Lower leg skin (tissue), 4 donors: ENCODE results near the gene FOXL3. TPM values are rescaled to one million over a fixed set of nuclear protein-coding genes. Genes with fewer than 3 reads are reported as not detected.

Experiments used
- DNase-seq, 2 donors: peaks; one replicate each; pipeline ENCODE4 v3.0.0-alpha.2; 2019; ENCODE audit warnings: low spot score in 2 of 2
- H3K4me3 ChIP-seq: fragments of 200-600 bp; sonication (generic); 2 replicates; pipeline ENCODE4 v1.5.1; 2017; ENCODE audit warnings: mild to moderate bottlenecking, low read depth; ENCODE audit not compliant: poor library complexity, severe bottlenecking
- POLR2A ChIP-seq, 2 donors: fragments of 450-650 bp; IDR thresholded peaks; one replicate each; pipeline ENCODE4 v1.6.1; 2016 to 2017; ENCODE audit warnings: antibody characterized with exemption in 2 of 2, mild to moderate bottlenecking in 1 of 2, moderate library complexity in 1 of 2
- WGBS, 2 donors: methylation state at CpG; one replicate each; pipeline ENCODE4 v1.1.5; 2018; 5-methylcytosine and 5-hydroxymethylcytosine counted together
- intact Hi-C: fragments of 100-400 bp; cut with DNase I; formaldehyde crosslinking; loops from one replicate; pipeline ENCODE4 v1.15.0; 2023; ENCODE audit warnings: low total_unique reads
- total RNA-seq, 4 donors: library from RNA; depleted of rRNA; stranded (reverse); fragments of >200 nt; gene quantifications; one replicate each; pipeline ENCODE4 v1.1.0, GENCODE V29; 2016
- TF ChIP-seq, protein P1 (sequence below), 3 donors: fragments of 450-650 bp; IDR thresholded peaks; one replicate each; pipeline ENCODE4 v1.5.1; 2016; ENCODE audit warnings: antibody characterized with exemption in 3 of 3, mild to moderate bottlenecking in 3 of 3, moderate library complexity in 2 of 3

FOXL3 gene
- total RNA-seq, 4 donors from 2014 or later, result not detected

DNA sequence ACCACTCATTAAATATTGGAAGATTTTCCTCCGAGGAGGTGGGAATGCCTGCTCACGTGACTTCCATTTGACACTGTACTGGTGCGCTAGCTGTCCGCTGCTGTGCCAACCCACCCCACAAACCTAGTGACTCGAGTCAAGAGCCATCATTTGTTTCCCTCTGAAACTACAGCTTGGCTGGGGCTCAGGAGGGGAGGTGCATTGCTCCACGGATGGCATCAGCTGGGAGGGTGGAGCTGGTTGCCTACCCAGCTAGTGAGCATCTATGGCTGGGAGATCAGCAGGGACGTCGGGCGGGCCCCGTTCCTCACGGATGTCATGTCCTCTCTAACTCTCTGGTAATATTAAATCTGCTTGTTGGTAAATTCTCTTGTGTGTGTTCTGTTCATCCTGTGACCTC, 9.5 kb upstream of the FOXL3 start:
- intact Hi-C loops, result no loop called here
- no peak overlapping the region for H3K4me3 ChIP-seq
- no peak for DNase-seq
- WGBS, 2 donors, result 70 to 72% methylated on average over 11 of the region's 11 CpGs
- TF ChIP-seq POLR2A (IDR thresholded peaks at IDR 0.05), result no peak

DNA sequence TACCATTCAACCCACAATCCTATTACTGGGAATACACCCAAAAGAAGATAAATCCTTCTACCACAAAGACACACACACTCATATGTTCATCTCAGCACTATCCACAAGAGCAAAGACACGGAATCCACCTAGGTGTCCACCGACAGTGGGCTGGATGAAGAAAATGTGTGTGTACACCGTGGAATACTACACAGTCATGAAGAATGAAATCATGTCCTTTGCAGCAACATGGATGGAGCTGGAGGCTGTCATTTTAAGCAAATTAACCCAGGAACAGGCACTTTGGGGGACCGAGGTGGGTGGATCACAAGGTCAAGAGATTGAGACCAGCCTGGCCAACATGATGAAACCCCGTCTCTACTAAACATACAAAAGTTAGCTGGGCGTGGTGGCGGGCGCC, 8.3 kb upstream of the FOXL3 start:
- no peak for TF ChIP-seq POLR2A (IDR thresholded peaks at IDR 0.05)
- TF ChIP-seq, protein P1, sequence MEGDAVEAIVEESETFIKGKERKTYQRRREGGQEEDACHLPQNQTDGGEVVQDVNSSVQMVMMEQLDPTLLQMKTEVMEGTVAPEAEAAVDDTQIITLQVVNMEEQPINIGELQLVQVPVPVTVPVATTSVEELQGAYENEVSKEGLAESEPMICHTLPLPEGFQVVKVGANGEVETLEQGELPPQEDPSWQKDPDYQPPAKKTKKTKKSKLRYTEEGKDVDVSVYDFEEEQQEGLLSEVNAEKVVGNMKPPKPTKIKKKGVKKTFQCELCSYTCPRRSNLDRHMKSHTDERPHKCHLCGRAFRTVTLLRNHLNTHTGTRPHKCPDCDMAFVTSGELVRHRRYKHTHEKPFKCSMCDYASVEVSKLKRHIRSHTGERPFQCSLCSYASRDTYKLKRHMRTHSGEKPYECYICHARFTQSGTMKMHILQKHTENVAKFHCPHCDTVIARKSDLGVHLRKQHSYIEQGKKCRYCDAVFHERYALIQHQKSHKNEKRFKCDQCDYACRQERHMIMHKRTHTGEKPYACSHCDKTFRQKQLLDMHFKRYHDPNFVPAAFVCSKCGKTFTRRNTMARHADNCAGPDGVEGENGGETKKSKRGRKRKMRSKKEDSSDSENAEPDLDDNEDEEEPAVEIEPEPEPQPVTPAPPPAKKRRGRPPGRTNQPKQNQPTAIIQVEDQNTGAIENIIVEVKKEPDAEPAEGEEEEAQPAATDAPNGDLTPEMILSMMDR (IDR thresholded peaks at IDR 0.05), result no peak
- intact Hi-C loops, result no loop called here
- no peak for DNase-seq
- no peak overlapping the region for H3K4me3 ChIP-seq
- WGBS, 2 donors, result 91 to 93% methylated on average over 8 of the region's 8 CpGs

DNA sequence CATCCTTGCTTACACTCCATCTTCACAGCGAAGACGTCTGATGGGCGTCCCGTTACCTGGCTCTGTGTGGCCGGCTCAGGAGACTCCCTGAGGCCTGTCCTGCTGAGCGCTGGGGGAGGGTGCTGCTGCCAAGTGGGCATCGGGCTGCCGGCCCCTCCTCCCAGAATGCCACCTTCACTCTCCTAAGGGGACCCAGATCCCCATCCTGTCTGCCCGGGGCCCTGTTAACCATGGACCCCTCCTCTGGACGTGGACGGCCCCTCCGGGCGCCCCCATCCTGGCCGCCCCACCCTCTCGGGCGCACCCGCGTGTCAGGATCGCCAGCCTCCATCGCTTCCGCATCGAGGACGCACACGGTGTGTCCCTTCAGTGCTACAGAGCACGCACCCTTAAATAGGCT, 7.3 kb upstream of the FOXL3 start:
- intact Hi-C loops, result no loop called here
- no peak overlapping the region for H3K4me3 ChIP-seq
- DNase-seq, result no peak
- no peak for TF ChIP-seq POLR2A (IDR thresholded peaks at IDR 0.05)
- TF ChIP-seq, protein P1 (IDR thresholded peaks at IDR 0.05), result no peak
- 93% methylated on average over 25 of the region's 25 CpGs for WGBS, 2 donors

DNA sequence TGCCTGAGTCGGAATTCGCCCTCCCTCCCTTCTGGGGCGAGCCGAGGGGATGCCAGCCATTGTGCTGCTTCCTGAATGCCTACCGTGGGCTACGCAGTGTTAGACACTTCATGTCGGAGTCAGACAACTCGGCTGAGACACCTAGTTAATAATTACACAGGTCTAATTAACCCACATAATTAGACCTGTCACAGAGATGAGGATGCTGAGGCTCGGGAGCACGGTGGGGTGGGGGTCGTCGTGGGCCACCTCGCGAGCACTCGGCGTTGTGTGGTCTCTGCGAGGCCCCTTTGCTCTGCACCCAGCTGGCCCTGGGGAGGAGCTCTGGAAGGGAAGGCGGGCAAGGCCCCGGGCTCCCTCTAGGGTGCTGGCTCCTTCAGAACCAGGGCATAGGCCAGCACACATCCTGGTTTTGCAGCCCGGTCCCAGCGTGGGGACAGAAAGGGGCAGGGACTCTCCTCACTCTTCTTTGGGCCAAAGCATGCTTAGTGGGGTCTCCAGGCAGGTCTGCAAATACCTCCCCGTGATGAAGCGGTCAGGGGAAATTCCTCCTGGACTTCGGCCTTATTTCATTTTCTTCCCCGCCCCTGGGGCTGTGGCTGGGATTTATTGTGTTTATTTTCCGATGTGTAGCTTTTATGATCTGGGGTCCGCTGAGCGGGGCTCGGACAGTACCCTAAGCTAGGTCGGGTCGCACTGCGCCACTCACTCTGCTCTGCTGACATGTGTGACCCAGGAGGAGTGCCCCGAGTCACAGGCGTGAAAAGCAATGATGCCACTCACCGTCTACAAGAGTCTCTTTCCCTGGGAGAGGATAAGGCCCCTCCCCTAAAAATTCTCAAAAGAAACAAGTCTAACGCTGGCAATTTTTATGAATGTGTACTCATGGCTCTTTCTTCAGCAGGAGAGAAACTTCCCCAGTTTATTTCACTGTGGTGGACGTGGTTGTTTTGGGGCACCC, 4.9 kb upstream of the FOXL3 start:
- H3K4me3 ChIP-seq, result no peak overlapping the region
- TF ChIP-seq POLR2A (IDR thresholded peaks at IDR 0.05), result no peak
- TF ChIP-seq, protein P1 (IDR thresholded peaks at IDR 0.05), result no peak
- WGBS, 2 donors, result 73 to 80% methylated on average over 37 of the region's 37 CpGs
- intact Hi-C loops, result no loop called here
- DNase-seq, result no peak

DNA sequence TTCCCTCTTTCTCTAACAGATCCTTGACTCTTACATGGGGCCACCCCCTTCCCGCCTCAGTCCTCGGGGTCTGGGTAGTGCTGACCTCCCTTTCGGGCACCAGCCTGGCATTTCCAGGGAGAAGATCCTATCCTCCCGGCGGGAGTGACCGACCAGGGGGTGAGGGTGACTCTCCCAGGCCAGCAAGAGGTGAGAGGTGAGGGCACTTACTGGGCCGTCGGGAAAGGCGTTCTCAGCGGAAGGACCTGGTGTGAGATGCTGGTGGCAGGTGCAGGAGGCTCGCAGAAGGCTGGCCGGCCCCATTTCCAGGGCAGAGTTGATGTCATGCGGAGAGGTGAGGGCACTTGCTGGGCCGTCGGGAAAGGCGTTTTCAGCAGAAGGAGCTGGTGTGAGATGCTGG, 4.2 kb upstream of the FOXL3 start:
- TF ChIP-seq POLR2A (IDR thresholded peaks at IDR 0.05), result no peak
- TF ChIP-seq, protein P1 (IDR thresholded peaks at IDR 0.05), result no peak
- WGBS, 2 donors, result 84 to 85% methylated on average over 16 of the region's 16 CpGs

DNA sequence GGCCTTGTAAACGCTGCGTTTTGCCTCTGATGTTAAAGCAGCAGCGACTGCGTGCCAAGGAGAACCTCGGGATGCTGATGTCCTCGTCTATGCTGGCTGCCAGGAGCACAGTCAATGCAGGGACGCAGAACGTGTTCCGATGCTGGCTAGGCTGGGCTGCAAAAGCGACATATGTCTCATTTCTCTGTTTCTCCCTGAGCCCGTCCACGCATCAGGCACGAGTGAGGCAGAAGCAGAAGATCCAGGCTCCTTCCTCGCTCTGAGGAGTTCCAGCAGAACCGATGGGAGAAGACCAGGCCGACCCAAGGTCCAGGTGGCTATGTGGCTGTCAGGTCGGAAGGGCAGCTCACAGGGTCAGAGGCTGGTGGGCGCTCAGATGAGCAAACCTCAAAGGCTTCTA, 3.7 kb upstream of the FOXL3 start:
- WGBS, 2 donors, result 87% methylated on average over 18 of the region's 18 CpGs
- TF ChIP-seq POLR2A (IDR thresholded peaks at IDR 0.05), result no peak
- TF ChIP-seq, protein P1 (IDR thresholded peaks at IDR 0.05), result no peak
- intact Hi-C loops, result no loop called here
- DNase-seq, result no peak
- no peak overlapping the region for H3K4me3 ChIP-seq

More for the DNA sequence above, 4.2 kb upstream of the FOXL3 start:
- no peak overlapping the region for H3K4me3 ChIP-seq
- intact Hi-C loops, result no loop called here
- no peak for DNase-seq
